Liver (tissue), 3 donors: ENCODE data around the gene SKAP1.

ENCODE experiments used
- GABPA ChIP-seq, 2 donors: IDR thresholded peaks in 1 of 2; conservative IDR thresholded peaks in 1 of 2; 2 replicates each; pipeline ENCODE4 v1.6.1; 2016; ENCODE audit warnings: antibody characterized with exemption in 2 of 2, mild to moderate bottlenecking in 1 of 2, moderate library complexity in 1 of 2
- RAD21 ChIP-seq, 2 donors: IDR thresholded peaks; 2 replicates each; pipeline ENCODE4 v1.6.1; 2016; ENCODE audit warnings: antibody characterized with exemption in 2 of 2, mild to moderate bottlenecking in 2 of 2
- RXRA ChIP-seq, 2 donors: IDR thresholded peaks; 2 replicates each; pipeline ENCODE4 v1.6.1; 2017 to 2018; ENCODE audit warnings: antibody characterized with exemption in 2 of 2, mild to moderate bottlenecking in 1 of 2
- SP1 ChIP-seq: IDR thresholded peaks from 2 replicates; pipeline ENCODE4 v1.6.1; 2018; ENCODE audit warnings: antibody characterized with exemption, mild to moderate bottlenecking
- TAF1 ChIP-seq: conservative IDR thresholded peaks from 2 replicates; pipeline ENCODE4 v1.6.1; 2016; ENCODE audit warnings: antibody characterized with exemption, mild to moderate bottlenecking
- TF ChIP-seq, protein P1 (sequence below): fragments of 150-350 bp; IDR thresholded peaks from 2 replicates; pipeline ENCODE4 v1.5.1; 2017; ENCODE audit warnings: improper control_type of control experiment, low read depth, low read length; ENCODE audit not compliant: missing input control
- TF ChIP-seq, protein P2 (sequence below): IDR thresholded peaks from 2 replicates; pipeline ENCODE4 v1.6.1; 2016; ENCODE audit warnings: antibody characterized with exemption
- TF ChIP-seq, protein P3 (sequence below): IDR thresholded peaks from 2 replicates; pipeline ENCODE4 v1.6.1; 2016; ENCODE audit warnings: antibody characterized with exemption
- TF ChIP-seq, protein P4 (sequence below): IDR thresholded peaks from 2 replicates; pipeline ENCODE4 v1.6.1; 2016; ENCODE audit warnings: antibody characterized with exemption
- TF ChIP-seq, protein P5 (sequence below): IDR thresholded peaks from 2 replicates; pipeline ENCODE4 v1.6.1; 2016; ENCODE audit warnings: antibody characterized with exemption, mild to moderate bottlenecking
- donor health status: healthy.
- donor health status: healthy.

DNA sequence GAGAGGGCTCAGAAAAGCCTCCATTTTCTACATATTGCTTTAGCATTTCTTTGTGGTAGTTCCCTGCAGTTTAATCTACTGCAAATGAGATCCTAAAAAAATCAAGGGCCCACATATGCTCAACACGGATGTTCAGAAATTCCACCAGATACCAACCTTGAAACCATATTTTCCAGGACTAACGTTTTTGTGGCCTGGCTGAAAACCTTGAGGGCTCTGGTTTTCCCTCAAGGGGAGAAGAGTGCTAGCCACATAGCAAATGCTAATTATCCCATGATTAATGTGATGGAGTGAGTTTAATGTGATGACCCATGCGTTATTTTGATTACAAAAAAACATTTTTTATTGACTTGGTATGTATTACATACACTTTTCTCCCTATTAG lies 253.6 kb downstream of the SKAP1 start:
- TF ChIP-seq, protein P1, sequence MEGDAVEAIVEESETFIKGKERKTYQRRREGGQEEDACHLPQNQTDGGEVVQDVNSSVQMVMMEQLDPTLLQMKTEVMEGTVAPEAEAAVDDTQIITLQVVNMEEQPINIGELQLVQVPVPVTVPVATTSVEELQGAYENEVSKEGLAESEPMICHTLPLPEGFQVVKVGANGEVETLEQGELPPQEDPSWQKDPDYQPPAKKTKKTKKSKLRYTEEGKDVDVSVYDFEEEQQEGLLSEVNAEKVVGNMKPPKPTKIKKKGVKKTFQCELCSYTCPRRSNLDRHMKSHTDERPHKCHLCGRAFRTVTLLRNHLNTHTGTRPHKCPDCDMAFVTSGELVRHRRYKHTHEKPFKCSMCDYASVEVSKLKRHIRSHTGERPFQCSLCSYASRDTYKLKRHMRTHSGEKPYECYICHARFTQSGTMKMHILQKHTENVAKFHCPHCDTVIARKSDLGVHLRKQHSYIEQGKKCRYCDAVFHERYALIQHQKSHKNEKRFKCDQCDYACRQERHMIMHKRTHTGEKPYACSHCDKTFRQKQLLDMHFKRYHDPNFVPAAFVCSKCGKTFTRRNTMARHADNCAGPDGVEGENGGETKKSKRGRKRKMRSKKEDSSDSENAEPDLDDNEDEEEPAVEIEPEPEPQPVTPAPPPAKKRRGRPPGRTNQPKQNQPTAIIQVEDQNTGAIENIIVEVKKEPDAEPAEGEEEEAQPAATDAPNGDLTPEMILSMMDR: no peak
- TF ChIP-seq GABPA (IDR thresholded peaks at IDR 0.05 in 1 of 2, conservative IDR thresholded peaks at IDR 0.05 in 1 of 2) (no peak), TAF1 (no peak), RAD21 (IDR thresholded peaks at IDR 0.05) (no peak), SP1 (no peak), RXRA (IDR thresholded peaks at IDR 0.05) (no peak)
- TF ChIP-seq, protein P2, sequence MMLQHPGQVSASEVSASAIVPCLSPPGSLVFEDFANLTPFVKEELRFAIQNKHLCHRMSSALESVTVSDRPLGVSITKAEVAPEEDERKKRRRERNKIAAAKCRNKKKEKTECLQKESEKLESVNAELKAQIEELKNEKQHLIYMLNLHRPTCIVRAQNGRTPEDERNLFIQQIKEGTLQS: no peak
- TF ChIP-seq, protein P3, sequence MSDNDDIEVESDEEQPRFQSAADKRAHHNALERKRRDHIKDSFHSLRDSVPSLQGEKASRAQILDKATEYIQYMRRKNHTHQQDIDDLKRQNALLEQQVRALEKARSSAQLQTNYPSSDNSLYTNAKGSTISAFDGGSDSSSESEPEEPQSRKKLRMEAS: no peak
- TF ChIP-seq, protein P4, sequence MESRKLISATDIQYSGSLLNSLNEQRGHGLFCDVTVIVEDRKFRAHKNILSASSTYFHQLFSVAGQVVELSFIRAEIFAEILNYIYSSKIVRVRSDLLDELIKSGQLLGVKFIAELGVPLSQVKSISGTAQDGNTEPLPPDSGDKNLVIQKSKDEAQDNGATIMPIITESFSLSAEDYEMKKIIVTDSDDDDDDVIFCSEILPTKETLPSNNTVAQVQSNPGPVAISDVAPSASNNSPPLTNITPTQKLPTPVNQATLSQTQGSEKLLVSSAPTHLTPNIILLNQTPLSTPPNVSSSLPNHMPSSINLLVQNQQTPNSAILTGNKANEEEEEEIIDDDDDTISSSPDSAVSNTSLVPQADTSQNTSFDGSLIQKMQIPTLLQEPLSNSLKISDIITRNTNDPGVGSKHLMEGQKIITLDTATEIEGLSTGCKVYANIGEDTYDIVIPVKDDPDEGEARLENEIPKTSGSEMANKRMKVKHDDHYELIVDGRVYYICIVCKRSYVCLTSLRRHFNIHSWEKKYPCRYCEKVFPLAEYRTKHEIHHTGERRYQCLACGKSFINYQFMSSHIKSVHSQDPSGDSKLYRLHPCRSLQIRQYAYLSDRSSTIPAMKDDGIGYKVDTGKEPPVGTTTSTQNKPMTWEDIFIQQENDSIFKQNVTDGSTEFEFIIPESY: no peak
- TF ChIP-seq, protein P5, sequence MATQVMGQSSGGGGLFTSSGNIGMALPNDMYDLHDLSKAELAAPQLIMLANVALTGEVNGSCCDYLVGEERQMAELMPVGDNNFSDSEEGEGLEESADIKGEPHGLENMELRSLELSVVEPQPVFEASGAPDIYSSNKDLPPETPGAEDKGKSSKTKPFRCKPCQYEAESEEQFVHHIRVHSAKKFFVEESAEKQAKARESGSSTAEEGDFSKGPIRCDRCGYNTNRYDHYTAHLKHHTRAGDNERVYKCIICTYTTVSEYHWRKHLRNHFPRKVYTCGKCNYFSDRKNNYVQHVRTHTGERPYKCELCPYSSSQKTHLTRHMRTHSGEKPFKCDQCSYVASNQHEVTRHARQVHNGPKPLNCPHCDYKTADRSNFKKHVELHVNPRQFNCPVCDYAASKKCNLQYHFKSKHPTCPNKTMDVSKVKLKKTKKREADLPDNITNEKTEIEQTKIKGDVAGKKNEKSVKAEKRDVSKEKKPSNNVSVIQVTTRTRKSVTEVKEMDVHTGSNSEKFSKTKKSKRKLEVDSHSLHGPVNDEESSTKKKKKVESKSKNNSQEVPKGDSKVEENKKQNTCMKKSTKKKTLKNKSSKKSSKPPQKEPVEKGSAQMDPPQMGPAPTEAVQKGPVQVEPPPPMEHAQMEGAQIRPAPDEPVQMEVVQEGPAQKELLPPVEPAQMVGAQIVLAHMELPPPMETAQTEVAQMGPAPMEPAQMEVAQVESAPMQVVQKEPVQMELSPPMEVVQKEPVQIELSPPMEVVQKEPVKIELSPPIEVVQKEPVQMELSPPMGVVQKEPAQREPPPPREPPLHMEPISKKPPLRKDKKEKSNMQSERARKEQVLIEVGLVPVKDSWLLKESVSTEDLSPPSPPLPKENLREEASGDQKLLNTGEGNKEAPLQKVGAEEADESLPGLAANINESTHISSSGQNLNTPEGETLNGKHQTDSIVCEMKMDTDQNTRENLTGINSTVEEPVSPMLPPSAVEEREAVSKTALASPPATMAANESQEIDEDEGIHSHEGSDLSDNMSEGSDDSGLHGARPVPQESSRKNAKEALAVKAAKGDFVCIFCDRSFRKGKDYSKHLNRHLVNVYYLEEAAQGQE: no peak
